HG03060 (cell line): Measurements from ENCODE around the gene FAM163A.
"Not testable (repeated sequence)": the region's sequence is repeated elsewhere in the genome, so short reads cannot be mapped to it uniquely, and the experiment has no call there.

ENCODE experiments used
- ATAC-seq: cut with Tn5 transposase; IDR thresholded peaks from one replicate; pipeline ENCODE4 v1.9.1; 2021; ENCODE audit warnings: low read depth, moderate number of reproducible peaks; ENCODE audit not compliant: unreplicated experiment

Gene FAM163A

GRCh38 chr1:179831852-179832699 lies 89.0 kb downstream of the FAM163A start:
- ATAC-seq = no peak

- ATAC-seq = not testable (repeated sequence)
Observed at GRCh38 chr1:179836686-179837445, 93.8 kb downstream of the FAM163A start.

GRCh38 chr1:179840107-179840506 lies 97.0 kb downstream of the FAM163A start:
- ATAC-seq = no peak

GRCh38 chr1:179848233-179848632 lies 105.1 kb downstream of the FAM163A start:
- no peak for ATAC-seq

- no peak for ATAC-seq
Observed at GRCh38 chr1:179853102-179853501, 110.0 kb downstream of the FAM163A start.

DNA sequence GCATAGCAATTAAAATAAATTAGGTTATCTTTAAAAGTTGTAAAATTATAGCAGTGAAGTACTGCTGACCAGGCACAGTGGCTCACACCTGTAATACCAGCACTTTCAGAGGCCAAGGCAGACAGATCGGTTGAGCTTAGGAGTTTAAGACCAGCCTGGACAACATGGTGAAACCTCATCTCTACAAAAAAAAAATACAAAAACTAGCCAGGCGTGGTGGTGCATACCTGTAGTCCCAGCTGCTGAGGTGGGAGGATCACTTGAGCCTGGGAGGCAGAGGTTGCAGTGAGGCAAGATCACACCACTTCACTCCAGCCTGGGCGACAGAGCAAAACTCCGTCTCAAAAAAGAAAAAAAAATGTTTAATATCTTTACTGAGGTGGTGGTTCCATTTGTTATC lies 112.7 kb downstream of the FAM163A start:
- ATAC-seq = not testable (repeated sequence)

DNA sequence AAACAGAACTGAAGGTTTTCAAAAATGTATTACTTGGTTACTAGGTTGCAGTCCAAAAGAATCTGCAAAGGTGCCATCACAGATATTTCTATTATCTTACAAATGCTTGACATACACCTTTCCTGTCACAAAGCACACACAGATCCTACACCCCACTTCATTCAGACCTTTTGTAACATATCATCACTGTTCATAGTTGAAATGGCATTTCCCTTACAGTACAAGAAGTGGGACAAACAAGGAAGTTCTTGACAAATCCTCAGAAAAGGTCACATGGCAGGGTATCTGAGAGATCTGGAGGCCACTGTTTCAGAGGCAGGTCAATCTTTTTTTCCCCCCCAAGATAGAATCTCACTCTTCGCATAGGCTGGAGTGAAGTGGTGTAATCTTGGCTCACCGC lies 113.2 kb downstream of the FAM163A start:
- ATAC-seq = no peak

- ATAC-seq = no peak
Observed at GRCh38 chr1:179857009-179857408, 113.9 kb downstream of the FAM163A start.

DNA sequence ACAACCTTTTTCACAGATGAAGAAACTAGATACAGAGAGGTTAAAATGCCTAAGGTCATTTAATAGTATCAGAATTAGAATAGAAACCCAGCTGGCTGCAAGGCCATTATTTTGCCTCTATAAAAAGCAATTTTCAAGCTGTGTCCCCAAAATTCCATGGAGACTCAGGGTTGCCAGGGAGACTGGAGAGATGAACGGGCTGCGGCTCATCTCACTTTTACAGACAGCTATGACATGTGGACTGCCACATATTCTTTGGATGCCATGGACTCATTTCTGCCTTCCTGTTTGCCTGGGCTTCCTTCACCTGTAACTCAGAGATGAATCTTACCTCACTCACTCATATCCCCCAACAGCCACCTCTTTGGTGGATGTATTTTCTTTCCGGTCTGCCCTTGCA lies 117.6 kb downstream of the FAM163A start:
- ATAC-seq = no peak

DNA sequence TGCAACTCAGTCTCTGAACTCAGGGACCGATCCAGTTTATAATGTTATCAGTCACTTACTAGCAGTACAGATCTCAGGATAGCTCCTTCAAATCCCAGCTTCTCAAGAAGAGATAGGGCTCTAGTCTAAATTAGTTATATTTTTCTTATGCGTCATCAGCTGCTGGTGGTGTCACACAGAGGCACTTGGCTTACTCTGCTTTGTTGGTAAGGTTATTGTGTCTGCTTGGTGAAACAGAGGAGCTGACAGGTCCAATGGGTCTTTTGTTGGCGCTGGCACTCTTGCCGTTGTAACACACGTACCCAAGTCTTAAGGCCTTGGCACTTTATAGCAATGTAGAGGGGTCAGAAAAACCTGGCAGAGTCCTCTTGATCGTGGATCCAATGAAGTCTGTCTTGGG lies 122.3 kb downstream of the FAM163A start:
- ATAC-seq = no peak
